ENCODE results near the gene ADAMTS17.

DNA sequence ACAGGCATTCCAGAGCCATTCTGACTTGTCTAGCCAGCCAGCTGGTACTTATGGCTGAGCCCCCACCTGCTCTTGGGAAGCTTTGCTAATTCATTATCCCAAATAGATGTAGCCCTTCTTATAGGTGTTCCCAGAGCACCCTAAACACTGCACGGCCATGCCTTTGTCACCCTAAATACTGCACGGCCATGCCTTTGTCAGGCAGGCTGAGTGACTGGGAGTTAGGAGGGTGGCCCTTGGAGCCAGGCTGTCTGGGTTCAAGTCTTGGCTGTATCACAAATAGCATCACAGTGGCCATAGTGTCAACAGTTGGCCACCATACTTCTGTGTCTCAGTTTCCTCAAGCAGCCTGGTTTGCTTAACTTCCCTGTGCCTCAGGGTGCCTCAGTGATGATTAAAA, 292.3 kb downstream of the ADAMTS17 start:
- TF ChIP-seq, protein P1, sequence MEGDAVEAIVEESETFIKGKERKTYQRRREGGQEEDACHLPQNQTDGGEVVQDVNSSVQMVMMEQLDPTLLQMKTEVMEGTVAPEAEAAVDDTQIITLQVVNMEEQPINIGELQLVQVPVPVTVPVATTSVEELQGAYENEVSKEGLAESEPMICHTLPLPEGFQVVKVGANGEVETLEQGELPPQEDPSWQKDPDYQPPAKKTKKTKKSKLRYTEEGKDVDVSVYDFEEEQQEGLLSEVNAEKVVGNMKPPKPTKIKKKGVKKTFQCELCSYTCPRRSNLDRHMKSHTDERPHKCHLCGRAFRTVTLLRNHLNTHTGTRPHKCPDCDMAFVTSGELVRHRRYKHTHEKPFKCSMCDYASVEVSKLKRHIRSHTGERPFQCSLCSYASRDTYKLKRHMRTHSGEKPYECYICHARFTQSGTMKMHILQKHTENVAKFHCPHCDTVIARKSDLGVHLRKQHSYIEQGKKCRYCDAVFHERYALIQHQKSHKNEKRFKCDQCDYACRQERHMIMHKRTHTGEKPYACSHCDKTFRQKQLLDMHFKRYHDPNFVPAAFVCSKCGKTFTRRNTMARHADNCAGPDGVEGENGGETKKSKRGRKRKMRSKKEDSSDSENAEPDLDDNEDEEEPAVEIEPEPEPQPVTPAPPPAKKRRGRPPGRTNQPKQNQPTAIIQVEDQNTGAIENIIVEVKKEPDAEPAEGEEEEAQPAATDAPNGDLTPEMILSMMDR (IDR thresholded peaks at IDR 0.05) = no peak
- no peak for TF ChIP-seq POLR2A (IDR thresholded peaks at IDR 0.05)
